ENCODE measurements around the gene ALDH8A1. TPM values are rescaled to one million over a fixed set of nuclear protein-coding genes. Genes with fewer than 3 reads are reported as not detected.

ALDH8A1 gene
- total RNA-seq, 1 donor from 2014 or later, result 0.46 TPM

- DNase-seq (ENCODE audit: low read depth, low spot score), result no peak
Measured at GRCh38 chr6:134873500-134874388, 76.2 kb downstream of the ALDH8A1 start.

GRCh38 chr6:134870677-134871498, 79.0 kb downstream of the ALDH8A1 start:
- DNase-seq (ENCODE audit: low read depth, low spot score), result no peak

GRCh38 chr6:134868812-134869211, 81.1 kb downstream of the ALDH8A1 start:
- DNase-seq (ENCODE audit: low read depth, low spot score), result no peak

Other genes with a start within 250 kb of the ALDH8A1 start
- gene HBS1L, start 104.7 kb upstream of the ALDH8A1 start, total RNA-seq, result 163 and 166 TPM in 2 replicates
- gene MYB, start 231.2 kb upstream of the ALDH8A1 start, total RNA-seq, result 0.13 and 0.18 TPM in 2 replicates